Neuronal stem cell (in vitro differentiated cells): ENCODE data around the gene MAP4K3.

Experiments used
- DNase-seq: peaks from one replicate; pipeline ENCODE4 v3.0.0-alpha.2; 2013; ENCODE audit warnings: low spot score
- H2AFZ ChIP-seq: one replicate; pipeline ENCODE4 v1.6.1; 2013; ENCODE audit warnings: mild to moderate bottlenecking, low read length, inconsistent platforms
- H2AK5ac ChIP-seq: 2 replicates; pipeline ENCODE4 v1.6.1; 2013; ENCODE audit warnings: low read depth, mild to moderate bottlenecking, inconsistent platforms, low read length, moderate library complexity, mixed read lengths
- H2BK120ac ChIP-seq: 2 replicates; pipeline ENCODE4 v1.6.1; 2013; ENCODE audit warnings: low read depth, mild to moderate bottlenecking, inconsistent platforms, low read length, moderate library complexity, mixed read lengths
- H2BK12ac ChIP-seq: one replicate; pipeline ENCODE4 v1.6.1; 2013; ENCODE audit warnings: low read length, inconsistent platforms
- H2BK15ac ChIP-seq: 2 replicates; pipeline ENCODE4 v1.6.1; 2013; ENCODE audit warnings: mild to moderate bottlenecking, low read length, inconsistent platforms, mixed read lengths
- H2BK5ac ChIP-seq: one replicate; pipeline ENCODE4 v1.6.1; 2013; ENCODE audit warnings: inconsistent platforms, mild to moderate bottlenecking, low read length, moderate library complexity
- H3K14ac ChIP-seq: one replicate; pipeline ENCODE4 v1.6.1; 2013; ENCODE audit warnings: low read length, inconsistent platforms
- H3K18ac ChIP-seq: 2 replicates; pipeline ENCODE4 v1.6.1; 2013; ENCODE audit warnings: low read length, inconsistent platforms
- H3K23ac ChIP-seq: 2 replicates; pipeline ENCODE4 v1.6.1; 2013; ENCODE audit warnings: low read depth, mild to moderate bottlenecking, mixed read lengths, low read length, inconsistent platforms; ENCODE audit not compliant: poor library complexity
- H3K27ac ChIP-seq: replicated peaks from 3 replicates; pipeline ENCODE4 v1.5.1; 2013; ENCODE audit warnings: low read length, inconsistent platforms
- H3K27me3 ChIP-seq, 3 experiments: 2 replicates each; pipeline ENCODE4 v1.6.1; 2013; ENCODE audit warnings: low read length in 3 of 3, mild to moderate bottlenecking in 2 of 3, inconsistent platforms in 1 of 3, low read depth in 1 of 3, mixed read lengths in 1 of 3, moderate library complexity in 1 of 3; ENCODE audit not compliant: control insufficient read depth in 3 of 3, insufficient read depth in 3 of 3
- H3K36me3 ChIP-seq, 2 donors: replicated peaks in 1 of 2; 2 replicates each; pipeline ENCODE4 v1.6.1; 2013; ENCODE audit warnings: low read length in 2 of 2; ENCODE audit not compliant: control insufficient read depth in 2 of 2, insufficient read depth in 2 of 2
- H3K4ac ChIP-seq: 2 replicates; pipeline ENCODE4 v1.6.1; 2013; ENCODE audit warnings: inconsistent platforms, mild to moderate bottlenecking, low read length, moderate library complexity
- H3K4me1 ChIP-seq, 2 donors: 1 replicate in 1 of 2; 2 replicates in 1 of 2; pipeline ENCODE4 v1.6.1; 2013; ENCODE audit warnings: low read length in 2 of 2, low read depth in 1 of 2; ENCODE audit not compliant: control insufficient read depth in 2 of 2, insufficient read depth in 1 of 2
- H3K4me2 ChIP-seq: one replicate; pipeline ENCODE4 v1.6.1; 2013; ENCODE audit warnings: mild to moderate bottlenecking, low read length, inconsistent platforms; ENCODE audit not compliant: insufficient read depth, poor library complexity, severe bottlenecking
- H3K4me3 ChIP-seq, 2 donors: 2 replicates each; pipeline ENCODE4 v1.5.1; 2013; ENCODE audit warnings: low read length in 2 of 2, mild to moderate bottlenecking in 2 of 2, inconsistent platforms in 1 of 2, moderate library complexity in 1 of 2
- H3K79me1 ChIP-seq: one replicate; pipeline ENCODE4 v1.6.1; 2013; ENCODE audit warnings: low read depth, mild to moderate bottlenecking, inconsistent platforms, low read length, moderate library complexity
- H3K9ac ChIP-seq: one replicate; pipeline ENCODE4 v1.6.1; 2013; ENCODE audit warnings: mild to moderate bottlenecking, low read depth, low read length, inconsistent platforms; ENCODE audit not compliant: poor library complexity
- H3K9me3 ChIP-seq, 2 donors: replicated peaks in 1 of 2; 2 replicates each; pipeline versions ENCODE3 to v1.6.1; 2013; ENCODE audit warnings: low read length in 2 of 2, mild to moderate bottlenecking in 2 of 2, inconsistent platforms in 1 of 2, low read depth in 1 of 2, mixed read lengths in 1 of 2, moderate library complexity in 1 of 2; ENCODE audit not compliant: control insufficient read depth in 2 of 2, insufficient read depth in 1 of 2
- H4K8ac ChIP-seq: one replicate; pipeline ENCODE4 v1.6.1; 2013; ENCODE audit warnings: low read depth, mild to moderate bottlenecking, inconsistent platforms, low read length, moderate library complexity
- H4K91ac ChIP-seq: one replicate; pipeline ENCODE4 v1.6.1; 2013; ENCODE audit warnings: low read length, low read depth, mild to moderate bottlenecking, inconsistent platforms; ENCODE audit not compliant: poor library complexity
- WGBS, 2 donors: extraction: QIAGEN DNeasy Blood & Tissue Kit; methylation state at CpG; one replicate each; pipeline ENCODE4 v1.1.7; 2013; ENCODE audit warnings: missing lambda C conversion rate in 2 of 2, mixed read lengths in 1 of 2; ENCODE audit not compliant: insufficient read length in 2 of 2, insufficient replicate concordance in 1 of 2; ENCODE audit errors: extremely low coverage in 2 of 2; 5-methylcytosine and 5-hydroxymethylcytosine counted together

MAP4K3 gene

DNA sequence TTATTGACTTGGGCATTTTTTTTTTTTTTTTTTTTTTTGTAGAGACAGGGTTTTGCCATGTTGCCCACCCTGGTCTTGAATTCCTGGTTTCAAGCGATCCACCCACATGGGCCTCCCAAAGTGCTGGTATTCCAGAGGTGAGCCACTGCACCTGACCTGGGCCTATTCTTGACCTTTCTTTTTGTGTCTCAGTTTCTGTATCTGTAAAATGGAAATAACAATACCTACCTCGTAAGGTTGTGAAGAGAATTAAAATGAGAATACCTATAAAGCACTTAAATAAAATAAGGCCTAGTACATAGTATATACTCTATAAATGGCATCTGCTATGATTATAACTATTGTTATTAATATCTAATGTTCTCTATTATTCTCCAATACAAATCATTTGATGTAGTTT lies 15.7 kb downstream of the MAP4K3 start:
- Histone ChIP-seq H3K4me1 (no peaks in the 10 kb centered on the region), H3K36me3 (no peaks in the 10 kb centered on the region), H3K79me1 (no peaks in the 10 kb centered on the region), H3K4me2 (no peak overlapping the region), H2AFZ (no peak overlapping the region), H2BK5ac (no peak overlapping the region), H3K9me3 (peaks cover 0 to 41% of the 10 kb centered on the region in 2 donors), H2BK15ac (no peak overlapping the region), H3K4me3 (no peak overlapping the region), H3K4ac (no peak overlapping the region), H3K27me3 (no peaks in the 10 kb centered on the region), H2BK120ac (no peak overlapping the region), H2AK5ac (no peak overlapping the region), H2BK12ac (no peak overlapping the region), H3K23ac (no peak overlapping the region), H4K8ac (no peak overlapping the region), H3K9ac (no peak overlapping the region), H4K91ac (no peak overlapping the region), H3K14ac (no peak overlapping the region), H3K27ac (no peak overlapping the region), H3K18ac (no peak overlapping the region)
- no peak for DNase-seq
- no CpG with 5 or more reads among the region's 2 CpGs for WGBS, 2 donors

DNA sequence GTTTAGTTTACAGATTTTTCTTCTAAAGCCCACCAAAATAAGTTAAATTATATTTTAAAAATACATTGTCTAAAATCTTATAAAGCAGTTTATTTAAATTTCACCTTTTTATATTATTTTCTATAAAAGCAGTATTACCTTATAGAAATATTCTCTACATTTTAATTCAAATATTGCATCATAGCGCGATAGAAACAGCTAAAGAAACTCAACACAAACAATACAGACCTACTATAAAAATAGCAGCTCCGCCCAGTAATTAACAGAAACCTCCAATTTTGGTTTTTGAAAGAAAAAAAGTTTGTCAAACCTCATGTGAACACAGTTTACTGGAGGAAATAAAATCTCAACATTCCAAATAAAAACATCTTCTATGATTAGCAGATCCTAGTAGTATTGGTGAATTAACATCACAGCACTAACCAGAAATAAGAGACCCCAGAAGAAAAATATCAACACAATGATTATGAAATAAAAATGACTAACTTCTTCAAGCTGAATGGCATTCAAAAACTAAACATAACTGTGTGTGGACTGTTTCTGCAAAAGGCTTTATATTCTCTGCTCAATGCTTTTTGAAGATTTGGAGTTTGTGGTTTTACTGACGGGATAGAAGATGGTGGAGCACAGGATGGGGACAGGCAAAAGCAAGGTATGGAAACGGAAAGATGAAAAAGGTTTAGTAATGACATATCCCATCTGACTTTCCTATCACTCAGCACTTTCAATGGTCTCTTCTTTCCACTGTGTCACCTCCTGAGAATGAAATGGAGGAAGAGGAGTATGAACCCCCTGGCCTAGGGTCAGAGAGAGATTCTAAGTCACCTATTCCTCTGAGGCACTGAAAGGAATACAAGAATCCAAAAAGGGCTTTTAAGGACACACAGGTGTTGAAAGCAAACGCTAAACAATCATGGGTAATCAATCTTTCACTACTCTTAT lies 17.5 kb downstream of the MAP4K3 start:
- Histone ChIP-seq H3K14ac (no peak overlapping the region), H3K4ac (no peak overlapping the region), H3K79me1 (no peaks in the 10 kb centered on the region), H2BK120ac (no peak overlapping the region), H3K23ac (no peak overlapping the region), H2AK5ac (no peak overlapping the region), H3K27ac (no peak overlapping the region), H3K18ac (no peak overlapping the region), H3K9ac (no peak overlapping the region), H2AFZ (no peak overlapping the region), H2BK12ac (no peak overlapping the region), H2BK15ac (no peak overlapping the region), H3K27me3 (no peaks in the 10 kb centered on the region), H3K4me2 (no peak overlapping the region), H3K36me3 (no peaks in the 10 kb centered on the region), H4K8ac (no peak overlapping the region), H3K9me3 (peaks cover 0 to 35% of the 10 kb centered on the region in 2 donors), H4K91ac (no peak overlapping the region), H3K4me3 (no peak overlapping the region), H2BK5ac (no peak overlapping the region), H3K4me1 (no peaks in the 10 kb centered on the region)
- DNase-seq, result no peak
- no CpG with 5 or more reads among the region's 6 CpGs for WGBS, 2 donors

DNA sequence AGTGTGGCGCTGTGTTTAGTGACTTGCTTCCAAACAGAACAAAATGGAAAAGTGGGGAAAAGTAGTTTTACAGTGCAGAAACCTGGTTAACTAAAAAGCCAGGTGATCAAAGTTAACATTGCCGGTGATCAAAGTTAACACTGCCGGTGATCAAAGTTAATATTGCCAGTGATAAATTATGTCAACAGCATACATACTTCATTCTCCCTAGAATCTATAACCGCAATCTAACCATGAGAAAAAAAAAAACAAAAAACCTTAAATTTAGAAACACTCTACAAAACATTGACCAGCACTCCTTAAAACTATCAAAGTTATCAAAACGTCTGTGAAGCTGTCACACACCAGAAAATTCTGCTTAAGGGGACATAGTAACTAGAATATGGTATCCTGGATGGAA lies 18.6 kb downstream of the MAP4K3 start:
- H4K8ac ChIP-seq, result no peak overlapping the region
- H3K14ac ChIP-seq, result no peak overlapping the region
- H2BK120ac ChIP-seq, result no peak overlapping the region
- H3K27ac ChIP-seq, result no peak overlapping the region
- no peaks in the 10 kb centered on the region for H3K4me1 ChIP-seq
- no peak overlapping the region for H2BK5ac ChIP-seq
- H2BK15ac ChIP-seq, result no peak overlapping the region
- peaks cover 0 to 4% of the 10 kb centered on the region in 2 donors for H3K36me3 ChIP-seq
- H3K18ac ChIP-seq, result no peak overlapping the region
- H3K9me3 ChIP-seq, result peaks cover 0 to 37% of the 10 kb centered on the region in 2 donors
- WGBS, 2 donors, result no CpG with 5 or more reads among the region's 5 CpGs
- H3K27me3 ChIP-seq, result no peaks in the 10 kb centered on the region
- H2AFZ ChIP-seq, result no peak overlapping the region
- no peak overlapping the region for H4K91ac ChIP-seq
- H3K4me3 ChIP-seq, result no peak overlapping the region
- H2AK5ac ChIP-seq, result no peak overlapping the region
- H3K23ac ChIP-seq, result no peak overlapping the region
- H3K79me1 ChIP-seq, result no peaks in the 10 kb centered on the region
- no peak overlapping the region for H3K4me2 ChIP-seq
- no peak overlapping the region for H2BK12ac ChIP-seq
- no peak overlapping the region for H3K4ac ChIP-seq
- H3K9ac ChIP-seq, result no peak overlapping the region
- DNase-seq, result no peak

DNA sequence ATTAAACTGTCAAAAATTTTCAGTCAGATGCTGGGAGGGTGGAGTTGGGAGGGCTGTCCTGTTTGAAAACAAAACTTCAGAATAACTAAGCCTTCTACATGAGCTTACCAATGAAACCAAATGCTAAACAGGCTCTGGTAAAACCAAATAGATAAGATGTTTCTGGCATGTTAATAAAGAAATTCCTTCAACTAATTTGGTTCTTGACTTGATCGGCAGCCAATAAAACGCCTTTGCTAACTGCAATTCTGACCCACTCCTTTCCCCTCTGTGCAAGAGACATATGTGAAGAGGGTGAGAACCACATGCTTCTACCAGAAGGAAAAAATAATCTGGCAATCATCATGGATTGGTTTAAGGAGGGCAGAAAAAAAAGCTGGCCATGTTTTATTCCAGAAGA lies 20.9 kb downstream of the MAP4K3 start:
- Histone ChIP-seq H3K4me1 (peaks cover 3 to 8% of the 10 kb centered on the region in 2 donors), H3K9ac (no peak overlapping the region), H3K79me1 (no peaks in the 10 kb centered on the region), H3K27me3 (no peaks in the 10 kb centered on the region), H3K4me3 (no peak overlapping the region), H4K8ac (no peak overlapping the region), H2BK120ac (no peak overlapping the region), H2AK5ac (no peak overlapping the region), H2BK5ac (no peak overlapping the region), H4K91ac (no peak overlapping the region), H2AFZ (no peak overlapping the region), H3K36me3 (peaks cover 0 to 6% of the 10 kb centered on the region in 2 donors), H3K18ac (no peak overlapping the region), H3K23ac (no peak overlapping the region), H3K4ac (no peak overlapping the region), H3K4me2 (no peak overlapping the region), H2BK15ac (no peak overlapping the region), H3K9me3 (peaks cover 0 to 26% of the 10 kb centered on the region in 2 donors), H3K27ac (no peak overlapping the region), H2BK12ac (no peak overlapping the region), H3K14ac (no peak overlapping the region)
- no CpG with 5 or more reads among the region's 2 CpGs for WGBS, 2 donors
- DNase-seq, result no peak
